NCI-H1092 treated with DMSO at 0.1 percent for 48 hours (cell line): ENCODE measurements around the gene POM121L2.
"Not testable (repeated sequence)": the region's sequence is repeated elsewhere in the genome, so short reads cannot be mapped to it uniquely, and the experiment has no call there.

ENCODE experiments used
- DNase-seq: peaks from one replicate; lab custom pipeline; 2025; lab: John Stamatoyannopoulos, UW

Gene POM121L2

GRCh38 chr6:27293436-27294098, 18.5 kb downstream of the POM121L2 start:
- DNase-seq = no peak

- no peak for DNase-seq
These were observed 21.2 kb downstream of the POM121L2 start for GRCh38 chr6:27290850-27291208.

GRCh38 chr6:27290065-27290849, 21.8 kb downstream of the POM121L2 start:
- DNase-seq = no peak

GRCh38 chr6:27288136-27289044, 23.7 kb downstream of the POM121L2 start:
- DNase-seq = no peak

GRCh38 chr6:27287751-27288135, 24.3 kb downstream of the POM121L2 start:
- DNase-seq = no peak

GRCh38 chr6:27286141-27286540, 25.9 kb downstream of the POM121L2 start:
- no peak for DNase-seq

GRCh38 chr6:27283279-27283678, 28.8 kb downstream of the POM121L2 start:
- no peak for DNase-seq

- no peak for DNase-seq
These were observed 30.5 kb downstream of the POM121L2 start for GRCh38 chr6:27281569-27281968.

GRCh38 chr6:27281105-27281539, 31.0 kb downstream of the POM121L2 start:
- no peak for DNase-seq

GRCh38 chr6:27280540-27281000, 31.5 kb downstream of the POM121L2 start:
- DNase-seq = no peak

- DNase-seq = peak; percentile 8
These were observed 32.0 kb downstream of the POM121L2 start for GRCh38 chr6:27280064-27280539.

GRCh38 chr6:27279513-27280063, 32.5 kb downstream of the POM121L2 start:
- DNase-seq = no peak

- no peak for DNase-seq
These were observed 36.8 kb downstream of the POM121L2 start for GRCh38 chr6:27275025-27275956.

- no peak for DNase-seq
These were observed 38.3 kb downstream of the POM121L2 start for GRCh38 chr6:27273783-27274182.

GRCh38 chr6:27268803-27269202, 43.3 kb downstream of the POM121L2 start:
- no peak for DNase-seq

- no peak for DNase-seq
These were observed 44.1 kb downstream of the POM121L2 start for GRCh38 chr6:27267857-27268434.

- not testable (repeated sequence) for DNase-seq
These were observed 45.1 kb downstream of the POM121L2 start for GRCh38 chr6:27267003-27267402.

- no peak for DNase-seq
These were observed 48.2 kb downstream of the POM121L2 start for GRCh38 chr6:27263886-27264285.

- DNase-seq = no peak
These were observed 51.2 kb downstream of the POM121L2 start for GRCh38 chr6:27260836-27261375.

GRCh38 chr6:27260369-27260768, 51.7 kb downstream of the POM121L2 start:
- no peak for DNase-seq
